ENCODE results near the gene PTPRF. TPM values are rescaled to one million over a fixed set of nuclear protein-coding genes. Genes with fewer than 3 reads are reported as not detected.

Gene PTPRF
- total and polyA plus RNA-seq, 11 donors = 0.91 to 74.1 (median 5.8) TPM

DNA sequence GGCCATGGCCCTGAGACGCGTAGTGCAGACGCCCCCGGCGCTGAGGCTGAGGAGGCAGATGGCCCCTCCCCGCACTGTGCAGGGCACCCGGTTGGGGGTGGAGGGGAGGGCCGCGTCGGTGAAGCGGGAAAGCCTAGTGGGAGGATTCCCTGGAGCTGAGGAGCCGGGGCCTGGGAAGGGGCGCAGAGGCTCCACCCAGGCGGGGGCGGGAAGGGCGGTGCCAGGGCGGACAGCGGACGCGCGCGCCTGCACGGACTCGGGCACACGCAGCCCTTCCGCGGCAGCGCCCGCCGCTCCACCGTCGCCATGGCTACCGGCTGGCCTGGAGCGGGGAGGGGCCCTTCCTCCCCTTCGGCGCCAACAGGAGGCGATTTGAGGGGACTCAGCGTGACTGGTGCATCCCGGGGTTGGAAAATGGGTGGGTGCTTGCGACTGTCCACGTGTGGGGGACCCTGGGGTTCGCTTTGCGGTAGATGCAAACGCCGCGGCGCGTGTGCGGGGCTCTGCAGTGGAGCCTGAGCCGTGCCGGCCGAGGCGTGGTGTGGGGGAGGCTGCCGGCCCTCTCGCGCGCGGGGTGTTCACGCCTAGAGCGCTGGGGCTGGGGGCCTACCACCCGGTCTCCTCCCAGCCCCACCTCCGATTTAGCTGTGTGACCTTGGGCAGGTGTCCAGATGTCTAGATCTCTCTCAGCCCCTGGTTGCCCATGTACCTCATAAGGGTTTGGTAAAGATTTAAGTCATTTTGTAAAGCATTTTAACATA, 35.1 kb downstream of the PTPRF start:
- Histone ChIP-seq H3K4me1 (peaks cover 0 to 16% (median 6%) of the 10 kb centered on the region in 12 donors), H3K36me3 (no peaks in the 10 kb centered on the region), H3K27me3 (peaks cover 0 to 8% (median 0%) of the 10 kb centered on the region in 9 donors), H3K4me3 (peak overlapping the region; percentile 23 to 69 (median 55)), H3K27ac (peak overlapping the region in 1 of 12 donors; percentile 2), H3K9me3 (no peaks in the 10 kb centered on the region)
- intact Hi-C loops (cut with DNase I) = no loop called here
- TF ChIP-seq CTCF (IDR thresholded peaks at IDR 0.05) (no peak), POLR2A (IDR thresholded peaks at IDR 0.05) (no peak)
- ATAC-seq (peak; percentile 40 to 92 (median 88)), DNase-seq (peak; percentile 59 to 78 (median 72))
- 2 to 13% (median 4%) methylated on average over 21 to 62 of the region's 62 CpGs for WGBS, 4 donors

DNA sequence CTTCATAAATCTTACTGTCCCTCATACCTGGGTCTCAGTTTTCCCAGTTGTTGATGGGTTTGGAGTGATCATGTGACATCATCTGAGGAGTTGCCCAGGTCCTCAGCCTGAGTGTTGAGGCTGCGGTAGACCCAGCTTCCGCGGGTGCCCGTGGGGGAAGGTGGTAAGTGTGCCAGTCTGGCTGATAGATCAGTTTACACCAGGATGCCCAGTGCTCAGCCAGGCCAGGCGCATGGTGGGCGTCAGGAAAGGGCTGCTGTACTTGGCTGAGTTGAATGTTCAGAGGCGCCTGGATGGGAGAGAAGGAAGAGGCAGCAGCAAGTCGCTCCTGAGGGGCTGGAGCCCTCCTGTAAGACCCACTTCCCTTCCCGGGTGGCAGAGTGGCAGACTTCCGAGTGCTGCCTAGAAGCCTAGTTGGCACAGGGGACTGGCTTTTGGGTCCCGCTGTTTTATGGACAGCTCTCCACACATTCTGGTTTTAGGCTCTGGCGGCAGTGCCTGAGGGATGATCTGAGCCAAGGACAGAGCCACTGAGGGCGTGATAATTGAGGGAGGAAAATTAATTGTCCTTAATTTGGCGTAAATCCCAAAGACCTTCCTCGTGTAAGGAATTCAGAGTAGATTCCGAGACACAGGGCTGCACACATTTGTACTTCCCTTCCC, 35.8 kb downstream of the PTPRF start:
- no peaks in the 10 kb centered on the region for H3K36me3 ChIP-seq
- 88 to 91% (median 91%) methylated on average over 15 to 16 of the region's 16 CpGs for WGBS, 4 donors
- intact Hi-C loops (cut with DNase I) = no loop called here
- no peak for ATAC-seq
- H3K9me3 ChIP-seq = no peaks in the 10 kb centered on the region
- H3K4me3 ChIP-seq = peak overlapping the region in 7 of 12 donors; percentile 51 to 69 (median 61)
- H3K27ac ChIP-seq = no peak overlapping the region
- H3K4me1 ChIP-seq = peaks cover 0 to 16% (median 6%) of the 10 kb centered on the region in 12 donors
- no peak for TF ChIP-seq POLR2A (IDR thresholded peaks at IDR 0.05)
- TF ChIP-seq CTCF (IDR thresholded peaks at IDR 0.05) = no peak
- peaks cover 0 to 8% (median 0%) of the 10 kb centered on the region in 9 donors for H3K27me3 ChIP-seq
- DNase-seq = no peak

DNA sequence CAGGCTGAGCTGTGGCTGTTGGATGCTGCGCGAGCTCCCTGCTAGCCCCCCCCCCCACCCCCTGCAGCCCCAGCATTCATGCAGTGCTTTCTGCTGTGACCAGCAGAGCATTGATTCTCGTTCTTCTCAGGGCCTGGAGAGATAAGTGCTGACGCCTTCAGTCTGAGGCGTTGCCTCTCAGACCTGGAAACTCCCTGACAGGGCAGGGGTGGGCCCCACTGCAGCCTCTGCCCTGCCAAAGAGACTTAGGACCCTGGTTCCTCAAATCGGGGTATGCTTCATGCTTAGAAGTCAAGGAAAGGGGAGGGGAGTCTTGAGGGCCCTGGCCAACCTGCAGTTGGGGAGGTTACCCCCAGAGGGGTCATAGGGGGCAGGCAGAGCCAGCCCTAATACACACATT, 38.5 kb downstream of the PTPRF start:
- DNase-seq (no peak), ATAC-seq (no peak)
- no peak for TF ChIP-seq CTCF (IDR thresholded peaks at IDR 0.05)
- TF ChIP-seq POLR2A (IDR thresholded peaks at IDR 0.05) = no peak

DNA sequence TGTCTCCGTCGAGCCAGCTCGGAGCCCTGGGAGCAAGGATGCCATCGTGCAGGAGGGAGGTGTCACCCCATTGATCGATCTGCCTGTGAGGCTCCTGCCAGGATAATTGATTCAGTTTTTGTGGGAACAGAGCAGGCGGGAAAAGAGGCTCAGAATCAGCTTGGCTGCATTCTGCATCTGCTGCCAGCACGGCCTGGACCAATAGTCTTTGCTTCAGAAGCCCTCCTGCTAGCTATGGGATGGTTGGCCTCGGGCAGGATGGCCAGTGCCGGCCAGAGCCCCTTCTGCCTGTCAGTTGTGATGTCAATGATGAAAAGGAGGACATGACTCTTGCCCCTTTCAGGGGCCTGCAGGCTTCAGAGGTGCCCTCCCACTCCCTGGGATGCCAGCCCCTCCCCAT, 39.6 kb downstream of the PTPRF start:
- H3K36me3 ChIP-seq = no peaks in the 10 kb centered on the region
- 85 to 91% (median 87%) methylated on average over 3 to 9 of the region's 9 CpGs for WGBS, 4 donors
- H3K9me3 ChIP-seq = no peaks in the 10 kb centered on the region
- H3K27me3 ChIP-seq = peaks cover 0 to 7% (median 0%) of the 10 kb centered on the region in 9 donors
- H3K4me3 ChIP-seq = no peak overlapping the region
- DNase-seq (no peak), ATAC-seq (no peak)
- TF ChIP-seq CTCF (IDR thresholded peaks at IDR 0.05) (no peak), POLR2A (IDR thresholded peaks at IDR 0.05) (no peak)
- intact Hi-C loops (cut with DNase I) = no loop called here
- H3K27ac ChIP-seq = no peak overlapping the region
- peaks cover 0 to 17% (median 3%) of the 10 kb centered on the region in 12 donors for H3K4me1 ChIP-seq

More for the DNA sequence above, 38.5 kb downstream of the PTPRF start:
- peaks cover 0 to 8% (median 0%) of the 10 kb centered on the region in 9 donors for H3K27me3 ChIP-seq
- H3K4me3 ChIP-seq = no peak overlapping the region
- H3K27ac ChIP-seq = no peak overlapping the region
- 71 to 95% (median 77%) methylated on average over 3 to 6 of the region's 6 CpGs for WGBS, 4 donors
- peaks cover 0 to 21% (median 6%) of the 10 kb centered on the region in 12 donors for H3K4me1 ChIP-seq
- intact Hi-C loops (cut with DNase I) = no loop called here
- H3K36me3 ChIP-seq = no peaks in the 10 kb centered on the region
- H3K9me3 ChIP-seq = no peaks in the 10 kb centered on the region
